SHP77 (cell line): Measurements from ENCODE around the gene GPLD1.

ENCODE experiments used
- DNase-seq, 2 experiments: peaks; one replicate each; lab custom pipeline; 2025; lab: John Stamatoyannopoulos, UW

The GPLD1 gene

GRCh38 chr6:24381476-24382219 is 107.7 kb downstream of the GPLD1 start:
- DNase-seq, result no peak

GRCh38 chr6:24378473-24379097 is 110.8 kb downstream of the GPLD1 start:
- DNase-seq, result no peak
